Gastroesophageal sphincter (tissue), 3 donors: ENCODE data around the gene GNB5.

Experiments used
- CTCF ChIP-seq, 4 experiments: fragments of 200-600 bp in 2 of 4; fragments of 450-650 bp in 2 of 4; sonication (generic) in 1 of 4; IDR thresholded peaks; one replicate each; pipeline ENCODE4 v1.5.1; 2017 to 2019; ENCODE audit warnings: antibody characterized with exemption in 4 of 4, mild to moderate bottlenecking in 2 of 4, moderate library complexity in 2 of 4
- EP300 ChIP-seq: sonication (generic); formaldehyde crosslinking; IDR thresholded peaks from one replicate; pipeline ENCODE4 v1.6.1; 2017; ENCODE audit warnings: antibody characterized with exemption, mild to moderate bottlenecking
- POLR2A ChIP-seq, 2 donors: fragments of 450-650 bp; IDR thresholded peaks; one replicate each; pipeline ENCODE4 v1.6.1; 2017; ENCODE audit warnings: antibody characterized with exemption in 2 of 2, mild to moderate bottlenecking in 2 of 2, moderate library complexity in 1 of 2

- TF ChIP-seq CTCF (IDR thresholded peaks at IDR 0.05) = no peak
- no peak for TF ChIP-seq EP300
- no peak for TF ChIP-seq POLR2A (IDR thresholded peaks at IDR 0.05)
Measured at GRCh38 chr15:52213206-52213605, 22.0 kb upstream of the GNB5 start.
